ENCODE measurements around the gene GSK3B.

DNA sequence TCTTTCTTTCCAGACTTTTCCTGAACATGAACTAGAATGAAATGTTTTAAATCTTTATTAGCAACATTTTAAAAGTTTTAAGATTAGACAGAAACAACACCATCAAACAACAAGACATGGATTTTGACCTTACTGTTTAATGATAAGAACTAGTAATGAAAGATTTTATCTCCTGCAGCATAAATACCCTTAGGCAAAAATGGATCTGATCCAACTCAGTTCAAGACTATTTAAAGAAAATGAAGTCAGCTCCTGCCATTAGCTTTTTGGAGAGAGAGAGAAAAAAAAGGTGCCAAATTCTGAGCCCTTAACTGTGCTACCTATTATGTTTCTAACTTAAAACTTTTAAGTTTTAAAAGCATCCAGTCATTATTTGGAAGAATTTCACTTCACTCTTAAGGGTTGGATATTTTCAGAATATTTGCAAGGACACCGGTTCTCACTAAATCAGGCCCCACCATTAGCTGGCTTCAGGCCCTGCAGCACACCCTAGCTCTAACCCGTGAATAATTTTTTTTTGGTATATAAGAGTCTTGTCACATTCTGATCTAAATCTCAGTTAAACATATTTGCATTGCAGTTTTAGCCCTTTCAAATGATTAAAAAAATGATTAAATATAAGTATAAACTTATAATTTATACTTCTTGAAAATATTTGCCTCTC is 252.3 kb downstream of the GSK3B start:
- TF ChIP-seq CTCF (IDR thresholded peaks at IDR 0.05; ENCODE audit: poor library complexity) (no peak), EZH2phosphoT487 (IDR thresholded peaks at IDR 0.05; ENCODE audit: low read depth, severe bottlenecking, unreplicated experiment) (no peak)

All from hepatocyte (in vitro differentiated cells).